Right hindlimb (tissue), 1 donor: ENCODE measurements around the gene ARMC8.

Experiments
- DNase-seq: peaks from one replicate; pipeline ENCODE4 v3.0.0-alpha.2; 2018

Gene ARMC8

DNA sequence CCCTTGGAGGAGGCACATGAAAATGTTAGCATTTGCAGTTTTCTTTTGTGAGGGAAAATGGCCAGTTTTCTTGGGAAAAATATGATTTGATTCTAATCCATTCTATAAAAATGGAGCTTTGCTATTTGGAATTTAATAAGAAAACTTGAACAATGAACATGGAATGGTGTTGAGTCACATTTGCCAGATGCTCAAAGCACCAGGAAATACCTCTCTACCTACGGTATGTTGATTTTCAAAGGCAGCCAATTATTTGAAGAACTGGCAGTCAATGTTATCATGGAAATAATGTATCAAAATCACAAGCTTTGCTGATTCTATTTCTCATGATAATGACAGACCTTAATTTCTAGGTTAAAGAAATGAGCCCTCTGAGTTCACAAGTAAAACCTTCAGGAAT, 127.7 kb downstream of the ARMC8 start:
- no peak for DNase-seq

- DNase-seq, result no peak
These were observed 130.6 kb downstream of the ARMC8 start for GRCh38 chr3:138317687-138318086.

DNA sequence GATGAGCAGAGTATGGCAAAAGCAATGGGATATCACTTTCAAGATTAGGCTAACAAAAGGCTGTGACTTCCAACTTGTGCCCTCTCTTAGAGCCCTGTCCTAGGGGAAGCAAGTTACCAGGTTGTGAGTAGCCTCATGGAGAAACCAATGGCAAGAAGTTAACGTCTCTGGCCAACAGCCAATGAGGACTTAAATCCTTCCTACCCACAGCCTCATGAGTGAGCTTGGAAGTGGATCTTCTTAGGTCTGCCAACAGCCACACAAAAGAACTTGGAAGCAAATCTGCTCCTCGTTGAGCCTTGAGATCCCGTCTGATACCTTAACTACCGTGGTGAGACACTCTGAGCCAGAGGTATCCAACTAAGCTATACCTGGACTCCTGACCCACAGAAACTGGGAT, 136.9 kb downstream of the ARMC8 start:
- DNase-seq, result no peak

DNA sequence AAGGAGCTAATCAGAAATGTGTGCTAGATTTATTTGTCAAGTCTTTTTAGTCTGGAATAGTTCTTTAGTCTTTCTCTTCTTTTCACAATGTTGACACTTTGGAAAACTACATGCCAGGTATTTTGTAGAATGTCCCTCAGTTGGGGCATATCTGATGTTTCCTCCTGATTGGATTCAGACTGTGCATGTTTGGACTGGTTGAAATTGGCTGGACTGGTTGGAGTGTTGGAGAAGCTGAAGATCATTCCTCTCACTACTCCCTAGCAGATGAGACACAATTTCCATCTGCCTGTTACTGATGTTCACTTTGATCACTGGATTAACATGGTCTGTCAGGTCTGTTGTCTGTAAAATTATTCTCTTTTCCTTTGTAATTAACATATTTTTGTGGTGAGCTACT, 138.9 kb downstream of the ARMC8 start:
- DNase-seq, result no peak

DNA sequence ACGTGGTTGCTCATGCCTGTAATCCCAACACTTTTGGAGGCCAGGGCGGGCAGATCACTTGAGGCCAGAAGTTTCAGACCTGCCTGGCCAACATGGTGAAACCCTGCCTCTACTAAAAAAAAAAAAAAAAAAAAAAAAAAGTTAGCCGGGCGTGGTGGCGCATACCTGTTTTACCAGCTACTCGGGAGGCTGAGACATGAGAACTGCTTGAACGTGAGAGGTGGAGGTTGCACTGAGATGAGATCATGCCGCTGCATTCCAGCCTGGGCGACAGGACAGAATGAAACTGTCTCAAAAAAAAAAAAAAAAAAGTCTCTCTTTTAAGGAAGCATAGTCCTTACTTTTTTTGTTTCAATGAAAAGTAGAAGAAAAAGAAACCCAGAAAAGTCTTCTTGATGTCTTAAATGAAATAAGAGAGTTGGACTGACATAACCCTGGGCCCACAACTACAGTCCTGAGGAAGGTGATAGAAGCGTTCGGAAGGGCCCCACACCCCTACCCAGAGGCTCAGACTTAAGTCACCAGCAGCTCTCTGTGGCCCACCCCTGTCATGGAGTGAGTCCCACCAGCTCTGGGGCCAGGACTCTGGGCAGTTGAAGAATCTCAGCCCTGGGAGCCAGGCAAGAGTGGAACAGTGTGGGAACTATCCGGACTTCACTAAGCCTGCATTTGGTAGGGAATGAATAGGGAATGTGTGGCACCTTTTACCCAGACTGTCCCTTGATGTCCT, 139.9 kb downstream of the ARMC8 start:
- no peak for DNase-seq

DNA sequence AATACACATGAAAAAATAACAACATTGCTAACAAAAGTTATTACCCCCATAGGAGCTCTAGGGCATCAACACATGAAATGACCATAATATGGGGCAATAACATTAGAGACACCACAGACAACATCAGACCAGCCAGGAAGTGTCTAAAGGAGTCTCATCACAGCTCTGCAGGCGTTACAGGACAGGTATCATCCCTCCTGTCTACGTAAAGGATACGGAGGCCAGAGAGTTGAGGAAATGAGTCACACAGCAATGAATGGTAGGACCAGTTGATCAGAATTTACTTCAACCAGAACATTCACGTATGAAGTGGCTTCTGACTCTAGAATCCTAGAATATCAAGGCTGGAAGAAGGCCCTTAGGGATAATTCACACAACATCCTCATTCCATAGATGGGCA, 140.7 kb downstream of the ARMC8 start:
- no peak for DNase-seq

GRCh38 chr3:138328341-138328740, 141.2 kb downstream of the ARMC8 start:
- no peak for DNase-seq

DNA sequence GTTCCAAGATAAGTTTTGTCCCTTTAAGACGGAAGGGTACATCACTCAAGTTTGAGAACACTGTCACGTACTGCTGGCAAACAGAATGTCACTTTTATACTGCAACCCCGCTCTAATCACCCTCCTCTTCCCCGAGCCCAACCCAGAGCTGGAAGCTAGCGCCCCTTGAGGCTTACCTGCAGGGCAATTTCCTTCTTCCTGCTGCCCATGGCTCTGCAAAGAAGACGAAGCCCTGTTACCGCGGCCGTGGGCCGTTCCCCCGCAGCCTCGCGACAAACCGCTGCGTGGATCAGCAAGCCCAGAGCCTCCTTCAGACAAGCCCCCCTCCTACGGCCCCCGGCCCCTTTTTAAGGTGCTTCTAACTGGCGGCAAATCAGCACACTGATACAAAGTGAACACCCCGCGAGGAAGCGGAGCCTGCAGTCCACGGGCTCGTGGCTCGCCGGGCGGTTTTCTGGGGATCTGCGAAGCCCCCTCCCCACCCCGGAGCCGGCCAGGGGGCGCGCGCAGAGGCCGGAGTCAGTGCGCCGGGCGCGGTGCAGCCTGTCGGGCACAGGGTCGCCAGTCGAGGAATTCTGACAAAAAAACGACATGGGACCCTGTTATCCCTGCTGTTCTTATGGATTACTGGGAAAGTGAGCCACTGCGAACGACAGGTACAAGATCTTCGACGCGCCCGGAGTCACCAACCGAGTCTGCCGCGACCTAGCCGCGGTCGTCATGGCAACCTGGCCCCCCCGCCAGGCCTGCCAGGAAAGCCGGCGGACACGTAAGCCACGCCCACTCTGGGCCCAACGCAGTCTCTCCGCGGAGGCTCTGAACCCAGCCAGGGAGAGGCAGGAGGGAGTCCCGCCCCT, 142.3 kb downstream of the ARMC8 start, which contains the start of gene NME9:
NME9 (minus strand) TSS at position 725 of the 857 bp plus-strand sequence; CDS start at position 209, 516 bp downstream.
- peak; percentile 84 for DNase-seq

DNA sequence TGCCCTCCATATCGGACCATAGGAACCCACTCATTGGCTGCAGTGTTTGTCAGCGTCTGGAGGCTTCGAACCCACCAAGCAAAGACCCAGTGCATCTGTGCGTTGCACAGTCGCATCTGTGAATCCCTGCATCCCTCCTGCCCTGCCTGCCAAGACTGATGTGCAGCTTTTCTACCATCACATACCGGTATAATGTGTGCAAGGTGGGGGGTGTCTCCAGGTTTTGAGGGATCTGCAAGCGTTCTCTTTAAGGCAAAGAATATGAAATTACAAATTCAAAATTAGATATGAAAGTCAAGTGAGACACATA, 142.8 kb downstream of the ARMC8 start:
- DNase-seq, result no peak

DNA sequence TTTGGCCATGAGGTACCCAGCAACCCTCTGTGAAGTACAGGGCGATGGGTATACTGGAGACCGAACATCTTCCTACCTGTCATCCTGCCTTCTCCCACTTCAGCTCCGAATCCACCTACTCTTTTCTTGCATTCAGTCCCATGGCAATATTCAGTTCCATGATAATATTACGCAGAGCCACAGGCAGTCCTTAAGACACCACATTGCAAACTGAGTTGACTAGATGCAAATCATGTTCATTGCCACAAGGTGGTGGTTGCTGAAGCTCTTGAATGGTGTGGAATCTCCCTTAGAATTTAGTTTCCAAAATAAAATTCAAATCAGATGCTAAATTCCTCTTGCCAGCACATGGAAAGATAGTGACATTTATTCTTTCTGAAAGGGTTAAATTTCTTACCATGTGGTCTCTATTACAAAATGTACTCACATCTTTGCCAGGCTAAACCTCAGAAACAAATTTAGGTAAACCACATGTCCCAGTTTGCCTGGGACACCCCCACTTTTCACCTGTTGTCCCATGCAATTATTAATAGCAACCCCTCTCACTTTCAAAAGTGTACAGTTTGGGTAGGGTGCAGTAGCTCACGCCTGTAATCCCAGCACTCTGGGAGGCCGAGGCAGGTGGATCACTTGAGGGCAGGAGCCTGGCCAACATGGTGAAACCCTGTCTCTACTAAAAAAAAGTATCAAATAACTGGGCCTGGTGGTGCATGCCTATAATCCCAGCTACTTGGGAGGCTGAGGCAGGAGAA, 144.2 kb downstream of the ARMC8 start:
- DNase-seq, result no peak

GRCh38 chr3:138332472-138333073, 145.5 kb downstream of the ARMC8 start:
- DNase-seq, result no peak

GRCh38 chr3:138334608-138335007, 147.5 kb downstream of the ARMC8 start:
- DNase-seq, result no peak

- no peak for DNase-seq
These were observed 149.4 kb downstream of the ARMC8 start for GRCh38 chr3:138336454-138336999.

GRCh38 chr3:138338244-138338643, 151.1 kb downstream of the ARMC8 start:
- no peak for DNase-seq

DNA sequence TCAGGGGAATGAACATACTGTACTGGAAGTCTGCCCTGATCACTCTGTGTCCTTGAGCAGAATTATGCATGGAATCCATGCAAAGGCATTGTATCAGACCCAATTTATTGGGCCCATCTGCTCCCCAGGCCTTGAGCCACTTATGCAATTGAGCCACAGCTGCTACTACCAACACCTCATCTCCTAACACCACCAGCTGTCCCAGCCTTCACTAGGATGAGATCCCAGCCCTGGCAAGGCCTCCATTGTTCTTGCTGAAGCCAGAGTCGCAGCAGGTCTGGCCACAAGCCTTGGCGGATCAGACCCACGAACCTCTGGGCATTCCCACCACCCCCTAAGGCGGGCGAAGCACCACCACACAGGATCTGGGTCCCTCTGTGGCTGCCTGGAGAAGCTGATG, 151.7 kb downstream of the ARMC8 start:
- DNase-seq, result peak; percentile 50

- no peak for DNase-seq
These were observed 153.4 kb downstream of the ARMC8 start for GRCh38 chr3:138340511-138340910.

GRCh38 chr3:138344754-138345153, 157.7 kb downstream of the ARMC8 start:
- no peak for DNase-seq
